ENCODE data around the gene FAM53B.

DNA sequence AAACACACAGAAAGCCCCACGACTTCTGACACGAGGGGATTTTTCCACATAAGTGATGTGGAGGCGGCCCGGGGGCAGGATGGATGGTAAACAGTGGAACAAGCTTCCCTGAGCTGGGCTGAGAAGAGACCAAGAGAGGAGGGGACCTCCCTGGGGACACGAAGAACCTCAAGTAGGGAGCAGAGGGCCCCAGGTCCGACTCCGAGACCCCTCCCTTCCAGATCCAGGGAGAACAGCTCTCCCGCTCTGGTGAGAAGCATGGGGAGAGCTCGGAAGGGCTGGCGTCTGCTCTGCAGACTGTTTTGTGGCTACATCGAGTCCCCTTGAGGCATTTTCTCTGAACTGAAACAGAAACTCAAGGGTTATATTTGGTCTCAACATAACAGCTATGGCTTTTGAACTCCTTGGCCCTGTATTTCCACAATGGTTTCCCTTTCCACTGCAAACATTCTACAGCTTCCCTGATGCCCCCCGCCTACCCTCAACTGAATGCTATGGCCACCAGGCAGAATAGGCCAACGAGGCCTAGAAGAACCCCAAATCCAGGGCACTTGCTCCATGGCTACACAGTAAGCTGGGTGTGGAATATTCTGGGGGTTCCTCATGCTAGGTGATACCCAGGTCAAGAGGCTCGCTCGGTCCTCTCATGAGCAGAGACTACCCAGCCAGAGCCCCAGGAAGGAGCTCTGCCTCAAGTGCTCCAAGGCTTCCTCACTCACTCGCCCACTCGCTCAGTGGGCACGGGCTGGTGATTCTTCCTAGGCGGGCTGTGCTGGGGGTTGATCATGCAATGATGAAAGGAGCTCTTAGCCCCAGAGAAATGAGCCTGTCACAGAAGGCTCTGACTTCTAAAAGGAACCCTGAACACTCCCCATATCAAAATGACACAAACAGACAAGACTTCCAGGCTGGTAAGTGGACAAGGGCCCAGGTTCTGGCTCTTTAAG lies 47.5 kb downstream of the FAM53B start:
- TF ChIP-seq, protein P1, sequence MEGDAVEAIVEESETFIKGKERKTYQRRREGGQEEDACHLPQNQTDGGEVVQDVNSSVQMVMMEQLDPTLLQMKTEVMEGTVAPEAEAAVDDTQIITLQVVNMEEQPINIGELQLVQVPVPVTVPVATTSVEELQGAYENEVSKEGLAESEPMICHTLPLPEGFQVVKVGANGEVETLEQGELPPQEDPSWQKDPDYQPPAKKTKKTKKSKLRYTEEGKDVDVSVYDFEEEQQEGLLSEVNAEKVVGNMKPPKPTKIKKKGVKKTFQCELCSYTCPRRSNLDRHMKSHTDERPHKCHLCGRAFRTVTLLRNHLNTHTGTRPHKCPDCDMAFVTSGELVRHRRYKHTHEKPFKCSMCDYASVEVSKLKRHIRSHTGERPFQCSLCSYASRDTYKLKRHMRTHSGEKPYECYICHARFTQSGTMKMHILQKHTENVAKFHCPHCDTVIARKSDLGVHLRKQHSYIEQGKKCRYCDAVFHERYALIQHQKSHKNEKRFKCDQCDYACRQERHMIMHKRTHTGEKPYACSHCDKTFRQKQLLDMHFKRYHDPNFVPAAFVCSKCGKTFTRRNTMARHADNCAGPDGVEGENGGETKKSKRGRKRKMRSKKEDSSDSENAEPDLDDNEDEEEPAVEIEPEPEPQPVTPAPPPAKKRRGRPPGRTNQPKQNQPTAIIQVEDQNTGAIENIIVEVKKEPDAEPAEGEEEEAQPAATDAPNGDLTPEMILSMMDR (IDR thresholded peaks at IDR 0.05): no peak
- no peak for TF ChIP-seq POLR2A (IDR thresholded peaks at IDR 0.05)

All from Peyer's patch (tissue), 4 donors.